Neutrophil (primary cell): Measurements from ENCODE around the gene RAB36.

Experiments used
- H3K27ac ChIP-seq: fragments of 200-600 bp; sonication (generic); 2 replicates; pipeline ENCODE4 v1.5.1; 2016; ENCODE audit warnings: mild to moderate bottlenecking, moderate library complexity
- H3K27me3 ChIP-seq: fragments of 200-600 bp; sonication (generic); 2 replicates; pipeline ENCODE4 v1.6.0; 2016; ENCODE audit warnings: mild to moderate bottlenecking
- H3K36me3 ChIP-seq: fragments of 200-600 bp; sonication (generic); 2 replicates; pipeline ENCODE4 v1.5.1; 2017
- H3K4me1 ChIP-seq, 2 experiments: fragments of 200-600 bp in 1 of 2; sonication (generic) in 1 of 2; 1 replicate in 1 of 2; 2 replicates in 1 of 2; pipeline versions ENCODE4 v1.5.1 to v1.6.1; 2013 to 2016; ENCODE audit warnings: low read depth in 1 of 2, low read length in 1 of 2, mild to moderate bottlenecking in 1 of 2, moderate library complexity in 1 of 2; ENCODE audit not compliant: control insufficient read depth in 1 of 2, insufficient read depth in 1 of 2
- H3K4me3 ChIP-seq, 2 experiments: fragments of 200-600 bp in 1 of 2; sonication (generic) in 1 of 2; 1 replicate in 1 of 2; 2 replicates in 1 of 2; pipeline ENCODE4 v1.5.1; 2013 to 2016; ENCODE audit warnings: low read depth in 1 of 2, low read length in 1 of 2, mild to moderate bottlenecking in 1 of 2, moderate library complexity in 1 of 2
- H3K9me3 ChIP-seq: fragments of 200-600 bp; sonication (generic); 2 replicates; pipeline ENCODE4 v1.5.1; 2016
- CTCF ChIP-seq: fragments of 200-600 bp; sonication (generic); IDR thresholded peaks from 2 replicates; pipeline ENCODE4 v1.5.1; 2016; ENCODE audit warnings: antibody characterized with exemption

RAB36 gene

GRCh38 chr22:23157560-23158515 lies 12.6 kb downstream of the RAB36 start:
- no peak for TF ChIP-seq CTCF
- H3K36me3 ChIP-seq, result no peaks in the 10 kb centered on the region
- H3K4me3 ChIP-seq, result no peak overlapping the region
- no peak overlapping the region for H3K27ac ChIP-seq
- no peaks in the 10 kb centered on the region for H3K27me3 ChIP-seq
- H3K9me3 ChIP-seq, result no peaks in the 10 kb centered on the region
- peaks cover 41 to 52% of the 10 kb centered on the region in 2 experiments for H3K4me1 ChIP-seq

- TF ChIP-seq CTCF, result no peak
- peaks cover 33 to 44% of the 10 kb centered on the region in 2 experiments for H3K4me1 ChIP-seq
- H3K9me3 ChIP-seq, result no peaks in the 10 kb centered on the region
- H3K36me3 ChIP-seq, result no peaks in the 10 kb centered on the region
- no peaks in the 10 kb centered on the region for H3K27me3 ChIP-seq
- no peak overlapping the region for H3K4me3 ChIP-seq
- peak overlapping the region; percentile 82 for H3K27ac ChIP-seq
These were observed 13.4 kb downstream of the RAB36 start for GRCh38 chr22:23158516-23159290.

GRCh38 chr22:23159291-23159630 lies 14.0 kb downstream of the RAB36 start:
- peaks cover 27 to 38% of the 10 kb centered on the region in 2 experiments for H3K4me1 ChIP-seq
- H3K4me3 ChIP-seq, result no peak overlapping the region
- no peaks in the 10 kb centered on the region for H3K36me3 ChIP-seq
- H3K27me3 ChIP-seq, result no peaks in the 10 kb centered on the region
- no peak for TF ChIP-seq CTCF
- no peaks in the 10 kb centered on the region for H3K9me3 ChIP-seq
- H3K27ac ChIP-seq, result peak overlapping the region; percentile 82

- no peak overlapping the region for H3K4me3 ChIP-seq
- H3K9me3 ChIP-seq, result no peaks in the 10 kb centered on the region
- TF ChIP-seq CTCF, result no peak
- H3K4me1 ChIP-seq, result peaks cover 21 to 26% of the 10 kb centered on the region in 2 experiments
- H3K27me3 ChIP-seq, result no peaks in the 10 kb centered on the region
- H3K36me3 ChIP-seq, result no peaks in the 10 kb centered on the region
- no peak overlapping the region for H3K27ac ChIP-seq
These were observed 15.8 kb downstream of the RAB36 start for GRCh38 chr22:23161029-23161428.

- no peaks in the 10 kb centered on the region for H3K9me3 ChIP-seq
- H3K27me3 ChIP-seq, result no peaks in the 10 kb centered on the region
- H3K4me1 ChIP-seq, result peaks cover 20 to 24% of the 10 kb centered on the region in 2 experiments
- no peaks in the 10 kb centered on the region for H3K36me3 ChIP-seq
- no peak for TF ChIP-seq CTCF
- H3K4me3 ChIP-seq, result no peak overlapping the region
- H3K27ac ChIP-seq, result no peak overlapping the region
These were observed 16.3 kb downstream of the RAB36 start for GRCh38 chr22:23161574-23161973.
